PC-9 (cell line): Measurements from ENCODE around the gene NFIA.

Source experiments
- CTCF ChIP-seq: fragments of 200-600 bp; sonication (generic); conservative IDR thresholded peaks from 2 replicates; pipeline ENCODE4 v1.6.1; 2017; ENCODE audit warnings: mixed run types, antibody characterized with exemption, mild to moderate bottlenecking, moderate library complexity
- EZH2 ChIP-seq: fragments of 200-600 bp; sonication (generic); IDR thresholded peaks from 2 replicates; pipeline ENCODE4 v1.8.0; 2017; ENCODE audit warnings: antibody characterized with exemption, low read depth

GRCh38 chr1:61234587-61234919 lies 152.2 kb downstream of the NFIA start:
- TF ChIP-seq CTCF (no peak), EZH2 (no peak)
